LNCaP clone FGC (cell line): ENCODE results near the gene CMIP.
"Not testable (repeated sequence)": the region's sequence is repeated elsewhere in the genome, so short reads cannot be mapped to it uniquely, and the experiment has no call there.

ENCODE experiments used
- DNase-seq: peaks from one replicate; pipeline ENCODE4 v3.0.0-alpha.2; 2011; ENCODE audit warnings: low read depth
- H3K4me3 ChIP-seq: 2 replicates; pipeline ENCODE4 v1.5.1; 2011; ENCODE audit warnings: mild to moderate bottlenecking, low read depth, low read length, control low read depth
- TF ChIP-seq, protein P1 (sequence below): IDR thresholded peaks from 2 replicates; pipeline ENCODE4 v1.5.1; 2012; ENCODE audit warnings: mild to moderate bottlenecking; ENCODE audit not compliant: control insufficient read depth, insufficient read depth; ENCODE audit errors: extremely low read depth

The CMIP gene

DNA sequence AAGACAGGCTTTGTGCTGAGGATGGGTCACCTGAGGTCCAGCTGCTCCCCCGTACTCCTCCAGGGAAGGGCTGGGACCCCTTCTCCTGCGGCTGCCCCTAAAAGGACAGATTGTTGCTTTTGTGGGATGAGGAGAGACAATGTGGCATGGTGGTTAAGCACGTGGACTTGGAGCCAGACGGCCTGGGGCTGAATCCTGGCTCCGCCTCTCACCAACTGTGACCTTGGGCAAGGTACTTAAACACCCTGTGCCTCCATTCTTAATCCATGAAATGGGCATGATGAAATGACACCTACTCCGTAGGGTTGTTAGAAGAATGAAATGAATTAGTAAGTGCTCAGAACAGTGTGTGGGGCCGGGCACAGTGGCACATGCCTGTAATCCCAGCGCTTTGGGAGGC, 294.9 kb downstream of the CMIP start:
- no peak overlapping the region for H3K4me3 ChIP-seq
- TF ChIP-seq, protein P1, sequence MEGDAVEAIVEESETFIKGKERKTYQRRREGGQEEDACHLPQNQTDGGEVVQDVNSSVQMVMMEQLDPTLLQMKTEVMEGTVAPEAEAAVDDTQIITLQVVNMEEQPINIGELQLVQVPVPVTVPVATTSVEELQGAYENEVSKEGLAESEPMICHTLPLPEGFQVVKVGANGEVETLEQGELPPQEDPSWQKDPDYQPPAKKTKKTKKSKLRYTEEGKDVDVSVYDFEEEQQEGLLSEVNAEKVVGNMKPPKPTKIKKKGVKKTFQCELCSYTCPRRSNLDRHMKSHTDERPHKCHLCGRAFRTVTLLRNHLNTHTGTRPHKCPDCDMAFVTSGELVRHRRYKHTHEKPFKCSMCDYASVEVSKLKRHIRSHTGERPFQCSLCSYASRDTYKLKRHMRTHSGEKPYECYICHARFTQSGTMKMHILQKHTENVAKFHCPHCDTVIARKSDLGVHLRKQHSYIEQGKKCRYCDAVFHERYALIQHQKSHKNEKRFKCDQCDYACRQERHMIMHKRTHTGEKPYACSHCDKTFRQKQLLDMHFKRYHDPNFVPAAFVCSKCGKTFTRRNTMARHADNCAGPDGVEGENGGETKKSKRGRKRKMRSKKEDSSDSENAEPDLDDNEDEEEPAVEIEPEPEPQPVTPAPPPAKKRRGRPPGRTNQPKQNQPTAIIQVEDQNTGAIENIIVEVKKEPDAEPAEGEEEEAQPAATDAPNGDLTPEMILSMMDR, result no peak
- DNase-seq, result no peak

DNA sequence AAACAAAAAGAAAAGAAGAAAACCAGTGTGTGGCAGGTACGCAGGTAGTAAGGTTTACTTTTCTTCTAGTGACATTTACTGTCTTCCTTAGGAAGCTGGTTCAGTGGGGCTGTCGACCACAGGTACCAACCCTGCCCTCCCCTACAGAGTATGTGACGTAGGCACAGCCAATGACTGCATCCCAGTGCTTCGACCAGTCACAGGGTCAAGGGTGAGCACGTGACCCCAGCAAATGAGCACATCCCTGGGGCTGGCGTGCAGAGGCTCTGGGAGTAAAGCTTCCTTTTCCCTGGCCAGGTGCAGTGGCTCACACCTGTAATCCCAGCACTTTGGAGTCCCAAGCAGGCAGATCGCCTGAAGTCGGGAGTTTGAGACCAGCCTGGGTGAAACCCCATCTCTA, 295.6 kb downstream of the CMIP start:
- no peak overlapping the region for H3K4me3 ChIP-seq
- DNase-seq, result no peak
- TF ChIP-seq, protein P1, result no peak

DNA sequence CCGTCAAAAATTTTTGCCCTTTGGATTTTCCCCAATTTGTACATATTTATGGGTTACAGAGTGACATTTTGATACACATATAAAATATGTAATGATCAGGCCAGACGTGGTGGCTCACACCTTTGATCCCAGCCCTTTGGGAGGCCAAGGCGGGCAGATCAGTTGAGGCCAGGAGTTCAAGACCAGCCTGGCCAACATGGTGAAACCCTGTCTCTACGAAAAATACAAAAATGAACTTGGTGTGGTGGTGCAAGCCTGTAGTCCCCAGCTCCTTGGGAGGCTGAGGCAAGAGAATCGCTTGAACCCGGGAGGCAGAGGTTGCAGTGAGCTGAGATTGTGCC, 296.8 kb downstream of the CMIP start:
- not testable (repeated sequence) for DNase-seq, H3K4me3 ChIP-seq

DNA sequence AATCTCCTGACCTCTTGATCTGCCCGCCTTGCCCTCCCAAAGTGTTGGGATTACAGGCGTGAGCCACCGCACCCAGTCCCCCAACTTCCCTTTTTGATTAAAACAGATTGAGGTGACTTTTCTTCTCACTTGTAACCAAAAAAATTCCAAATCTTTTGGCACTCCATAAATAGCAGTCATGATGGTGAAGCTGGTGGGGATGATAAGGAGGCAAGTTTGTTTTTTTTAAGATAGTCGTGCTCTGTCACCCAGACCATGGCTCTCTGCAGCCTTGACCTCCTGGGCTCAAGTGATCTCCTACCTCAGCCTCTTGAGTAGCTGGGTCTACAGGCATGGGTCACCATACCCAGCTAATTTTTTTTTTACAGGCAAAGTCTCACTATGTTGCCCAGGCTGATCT, 299.8 kb downstream of the CMIP start:
- TF ChIP-seq, protein P1, result no peak
- no peak overlapping the region for H3K4me3 ChIP-seq
- no peak for DNase-seq

DNA sequence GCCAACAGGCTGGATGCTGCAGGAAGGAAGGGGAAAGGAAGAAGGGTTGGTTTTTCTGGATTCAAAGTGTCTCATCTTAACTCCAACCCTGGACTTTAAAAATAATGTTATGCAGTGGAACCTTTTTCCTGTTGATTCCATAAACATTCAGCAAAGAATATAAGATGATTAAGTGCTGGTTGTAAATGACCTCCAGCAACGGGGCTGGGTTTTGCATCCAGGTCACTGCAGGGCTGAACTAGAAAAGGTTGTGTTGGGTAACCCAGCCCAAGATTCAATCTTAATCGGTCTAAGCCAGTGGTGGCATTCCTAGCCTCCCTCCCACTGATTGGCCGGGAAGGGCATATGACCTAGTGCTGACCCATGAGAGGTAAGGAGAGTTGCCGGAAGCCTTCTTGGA, 300.3 kb downstream of the CMIP start:
- DNase-seq, result no peak
- TF ChIP-seq, protein P1, result no peak

DNA sequence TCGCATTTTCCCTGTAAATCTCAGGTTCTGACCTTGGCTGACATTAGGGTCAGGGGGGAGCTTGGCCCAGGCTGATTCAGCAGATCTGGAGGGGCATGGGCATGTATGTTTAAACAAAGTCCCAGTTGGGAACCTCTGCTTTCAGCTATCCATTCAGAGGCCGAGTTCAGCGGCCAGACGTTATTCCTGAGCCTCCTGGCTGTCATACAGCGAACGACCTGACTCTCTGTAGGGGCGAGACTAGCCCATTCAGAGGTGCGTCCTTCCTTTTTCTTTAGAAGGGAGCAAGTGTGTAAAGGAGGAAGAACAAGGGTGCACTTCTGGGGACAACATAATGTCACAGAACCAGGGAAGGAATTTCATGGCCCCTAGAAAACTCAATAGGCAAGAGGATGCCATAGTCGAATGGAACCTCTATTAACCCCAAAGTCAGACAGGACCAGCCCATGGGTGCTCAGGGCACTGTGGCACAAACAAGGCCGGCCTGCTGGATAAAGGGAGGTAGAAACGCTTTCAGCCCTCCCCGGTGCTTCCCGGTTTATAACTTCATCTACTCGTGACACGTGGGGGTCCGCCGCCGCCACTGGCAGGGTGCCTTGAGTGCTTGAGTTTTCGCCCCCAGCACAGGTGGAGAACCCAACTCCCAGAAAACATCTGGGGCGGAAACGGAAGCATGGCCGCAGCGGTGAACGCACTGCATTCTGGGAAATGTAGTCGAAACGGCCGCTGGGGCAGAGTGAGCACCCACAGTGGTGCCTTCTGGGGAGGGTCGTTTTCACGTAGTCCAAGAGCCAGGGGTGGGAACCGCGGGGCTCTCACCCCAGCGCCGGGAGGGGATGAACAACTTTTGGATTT, 301.3 kb downstream of the CMIP start:
- TF ChIP-seq, protein P1, result no peak
- peak overlapping the region; percentile 25 for H3K4me3 ChIP-seq
- DNase-seq, result no peak

More for the DNA sequence above, 300.3 kb downstream of the CMIP start:
- no peak overlapping the region for H3K4me3 ChIP-seq

DNA sequence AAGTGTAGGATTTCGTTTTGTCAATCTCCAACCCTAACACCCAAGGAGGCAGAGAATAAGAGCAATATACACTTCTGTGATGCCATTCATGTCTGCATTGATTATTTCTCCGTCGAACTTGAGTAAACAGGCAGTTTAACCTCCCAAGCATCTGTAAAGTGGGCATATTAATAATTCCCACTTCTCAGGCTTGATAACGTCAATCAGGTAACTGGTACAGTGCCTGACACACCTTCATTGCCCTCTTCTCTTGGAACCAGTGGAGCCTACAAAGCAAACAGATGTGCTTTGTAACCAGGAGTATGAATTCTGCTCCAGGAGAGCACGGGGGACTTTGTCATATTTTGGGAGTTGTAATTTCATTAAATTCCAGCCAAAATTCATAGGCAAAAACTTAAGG, 302.0 kb downstream of the CMIP start:
- TF ChIP-seq, protein P1, result no peak
- DNase-seq, result no peak
- peak overlapping the region; percentile 25; the same call in 1 of the 2 replicates for H3K4me3 ChIP-seq
